ENCODE results near the gene DGKD.
A peak's percentile ranks its signal among the peaks of the same experiment; 100 is the strongest.

The DGKD gene

GRCh38 chr2:233400341-233400740 lies 46.0 kb downstream of the DGKD start:
- H3K9ac ChIP-seq (ENCODE audit: low read depth, low read length): no peak overlapping the region
- TF ChIP-seq CTCF (IDR thresholded peaks at IDR 0.05; ENCODE audit: borderline replicate concordance, extremely low read depth, low read length, poor library complexity, severe bottlenecking): no peak
- no peak for TF ChIP-seq EZH2 (IDR thresholded peaks at IDR 0.05; ENCODE audit: borderline replicate concordance, low read depth, low read length, severe bottlenecking)
- no peaks in the 10 kb centered on the region for H3K79me2 ChIP-seq (ENCODE audit: insufficient read depth, low read length)
- peak; percentile 68 for ATAC-seq (ENCODE audit: insufficient read depth, low read depth)
- peak overlapping the region; percentile 73 for H3K27ac ChIP-seq (ENCODE audit: low read length)
- peaks cover 7% of the 10 kb centered on the region; the same call in 1 of the 2 replicates for H3K36me3 ChIP-seq (ENCODE audit: insufficient read depth, low read length)
- H2AFZ ChIP-seq (ENCODE audit: low read depth, low read length): no peak overlapping the region
- no peaks in the 10 kb centered on the region for H3K27me3 ChIP-seq (ENCODE audit: insufficient read depth, low read length, poor library complexity)
- no peaks in the 10 kb centered on the region for H4K20me1 ChIP-seq (ENCODE audit: insufficient read depth, low read length)
- peak; percentile 69 for DNase-seq
- peak overlapping the region; percentile 15; the same call in 1 of the 2 replicates for H3K4me2 ChIP-seq (ENCODE audit: insufficient read depth, low read length)
- no peak overlapping the region for H3K4me3 ChIP-seq (ENCODE audit: low read depth in 1 of 2, low read length in 2 of 2)
- peaks cover 20% of the 10 kb centered on the region for H3K4me1 ChIP-seq (ENCODE audit: insufficient read depth, low read length)
- no peaks in the 10 kb centered on the region for H3K9me3 ChIP-seq (ENCODE audit: insufficient read depth, low read length, severe bottlenecking)

GRCh38 chr2:233400961-233401360 lies 46.7 kb downstream of the DGKD start:
- Histone ChIP-seq H3K79me2 (ENCODE audit: insufficient read depth, low read length) (no peaks in the 10 kb centered on the region), H3K4me2 (ENCODE audit: insufficient read depth, low read length) (no peak overlapping the region), H4K20me1 (ENCODE audit: insufficient read depth, low read length) (no peaks in the 10 kb centered on the region), H3K9ac (ENCODE audit: low read depth, low read length) (no peak overlapping the region), H3K27ac (ENCODE audit: low read length) (peak overlapping the region; percentile 73), H3K36me3 (ENCODE audit: insufficient read depth, low read length) (peaks cover 3% of the 10 kb centered on the region; the same call in 1 of the 2 replicates), H2AFZ (ENCODE audit: low read depth, low read length) (no peak overlapping the region), H3K9me3 (ENCODE audit: insufficient read depth, low read length, severe bottlenecking) (no peaks in the 10 kb centered on the region), H3K4me3 (ENCODE audit: low read depth in 1 of 2, low read length in 2 of 2) (no peak overlapping the region), H3K27me3 (ENCODE audit: insufficient read depth, low read length, poor library complexity) (no peaks in the 10 kb centered on the region), H3K4me1 (ENCODE audit: insufficient read depth, low read length) (peaks cover 20% of the 10 kb centered on the region)
- no peak for TF ChIP-seq EZH2 (IDR thresholded peaks at IDR 0.05; ENCODE audit: borderline replicate concordance, low read depth, low read length, severe bottlenecking)
- TF ChIP-seq CTCF (IDR thresholded peaks at IDR 0.05; ENCODE audit: borderline replicate concordance, extremely low read depth, low read length, poor library complexity, severe bottlenecking): no peak
- ATAC-seq (ENCODE audit: insufficient read depth, low read depth) (no peak), DNase-seq (no peak)

GRCh38 chr2:233402346-233402745 lies 48.1 kb downstream of the DGKD start:
- H3K79me2 ChIP-seq (ENCODE audit: insufficient read depth, low read length): no peaks in the 10 kb centered on the region
- H2AFZ ChIP-seq (ENCODE audit: low read depth, low read length): no peak overlapping the region
- peaks cover 20% of the 10 kb centered on the region for H3K4me1 ChIP-seq (ENCODE audit: insufficient read depth, low read length)
- DNase-seq (no peak), ATAC-seq (ENCODE audit: insufficient read depth, low read depth) (no peak)
- no peak overlapping the region for H3K9ac ChIP-seq (ENCODE audit: low read depth, low read length)
- H4K20me1 ChIP-seq (ENCODE audit: insufficient read depth, low read length): no peaks in the 10 kb centered on the region
- TF ChIP-seq EZH2 (IDR thresholded peaks at IDR 0.05; ENCODE audit: borderline replicate concordance, low read depth, low read length, severe bottlenecking): no peak
- no peak for TF ChIP-seq CTCF (IDR thresholded peaks at IDR 0.05; ENCODE audit: borderline replicate concordance, extremely low read depth, low read length, poor library complexity, severe bottlenecking)
- H3K27me3 ChIP-seq (ENCODE audit: insufficient read depth, low read length, poor library complexity): no peaks in the 10 kb centered on the region
- no peak overlapping the region for H3K27ac ChIP-seq (ENCODE audit: low read length)
- H3K4me2 ChIP-seq (ENCODE audit: insufficient read depth, low read length): no peak overlapping the region
- no peak overlapping the region for H3K4me3 ChIP-seq (ENCODE audit: low read depth in 1 of 2, low read length in 2 of 2)
- H3K36me3 ChIP-seq (ENCODE audit: insufficient read depth, low read length): peaks cover 3% of the 10 kb centered on the region; the same call in 1 of the 2 replicates
- H3K9me3 ChIP-seq (ENCODE audit: insufficient read depth, low read length, severe bottlenecking): no peaks in the 10 kb centered on the region

GRCh38 chr2:233402789-233403188 lies 48.5 kb downstream of the DGKD start:
- Histone ChIP-seq H3K4me1 (ENCODE audit: insufficient read depth, low read length) (peaks cover 20% of the 10 kb centered on the region), H3K27ac (ENCODE audit: low read length) (no peak overlapping the region), H3K79me2 (ENCODE audit: insufficient read depth, low read length) (no peaks in the 10 kb centered on the region), H3K4me2 (ENCODE audit: insufficient read depth, low read length) (no peak overlapping the region), H3K9ac (ENCODE audit: low read depth, low read length) (no peak overlapping the region), H3K27me3 (ENCODE audit: insufficient read depth, low read length, poor library complexity) (no peaks in the 10 kb centered on the region), H3K4me3 (ENCODE audit: low read depth in 1 of 2, low read length in 2 of 2) (no peak overlapping the region), H2AFZ (ENCODE audit: low read depth, low read length) (no peak overlapping the region), H3K36me3 (ENCODE audit: insufficient read depth, low read length) (peaks cover 3% of the 10 kb centered on the region; the same call in 1 of the 2 replicates), H3K9me3 (ENCODE audit: insufficient read depth, low read length, severe bottlenecking) (no peaks in the 10 kb centered on the region), H4K20me1 (ENCODE audit: insufficient read depth, low read length) (no peaks in the 10 kb centered on the region)
- TF ChIP-seq EZH2 (IDR thresholded peaks at IDR 0.05; ENCODE audit: borderline replicate concordance, low read depth, low read length, severe bottlenecking) (no peak), CTCF (IDR thresholded peaks at IDR 0.05; ENCODE audit: borderline replicate concordance, extremely low read depth, low read length, poor library complexity, severe bottlenecking) (no peak)
- DNase-seq: no peak
- no peak for ATAC-seq (ENCODE audit: insufficient read depth, low read depth)
